Coronary artery (tissue), 2 donors: ENCODE measurements around the gene MYO18B.

Experiments used
- DNase-seq: peaks from one replicate; pipeline ENCODE4 v3.0.0-alpha.2; 2017; ENCODE audit warnings: low spot score
- H3K27ac ChIP-seq, 2 donors: fragments of 200-600 bp; sonication (generic); one replicate each; pipeline ENCODE4 v1.5.1; 2016 to 2019
- H3K4me3 ChIP-seq: fragments of 200-600 bp; sonication (generic); 2 replicates; pipeline ENCODE4 v1.5.1; 2016; ENCODE audit warnings: mild to moderate bottlenecking, moderate library complexity
- TF ChIP-seq, protein P1 (sequence below): fragments of 200-600 bp; sonication (generic); IDR thresholded peaks from one replicate; pipeline ENCODE4 v1.5.1; 2019; ENCODE audit warnings: antibody characterized with exemption

The MYO18B gene

DNA sequence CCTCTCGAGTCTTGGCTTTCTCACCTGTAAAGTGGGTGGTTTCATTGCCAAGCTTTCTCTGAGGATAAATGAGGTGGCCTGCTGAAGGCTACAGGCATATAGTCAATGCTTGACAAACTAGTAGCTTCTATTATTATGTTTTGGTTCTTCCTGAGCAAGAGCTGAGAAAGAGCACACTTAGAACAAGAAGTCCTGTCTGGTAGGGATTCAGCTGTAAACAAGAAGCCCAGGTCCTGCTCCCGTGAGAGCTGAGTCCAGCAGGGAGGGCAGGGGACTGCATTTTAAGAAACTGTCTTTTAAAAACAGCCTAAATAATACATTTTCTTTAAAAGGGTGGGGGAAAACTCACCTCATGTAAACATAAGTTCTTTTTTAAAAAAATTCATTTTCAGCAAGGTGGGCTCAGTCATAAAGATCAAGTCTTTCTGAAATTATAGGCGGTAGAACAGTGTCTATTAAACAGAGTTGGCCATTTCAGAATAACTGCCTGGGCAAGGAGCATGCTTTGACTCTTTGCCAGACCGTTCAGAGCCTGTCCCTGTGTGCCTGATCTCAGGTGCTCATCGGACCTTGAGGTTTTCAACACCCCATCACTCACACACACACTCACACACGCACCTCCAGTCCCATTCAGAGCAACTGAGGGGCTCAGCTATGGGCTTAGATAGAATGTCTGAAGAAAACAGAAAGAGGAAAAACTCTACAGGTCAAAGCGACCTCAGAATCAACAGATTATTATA is 29.2 kb upstream of the MYO18B start:
- Histone ChIP-seq H3K27ac (no peak overlapping the region), H3K4me3 (no peak overlapping the region)
- no peak for DNase-seq
- TF ChIP-seq, protein P1, sequence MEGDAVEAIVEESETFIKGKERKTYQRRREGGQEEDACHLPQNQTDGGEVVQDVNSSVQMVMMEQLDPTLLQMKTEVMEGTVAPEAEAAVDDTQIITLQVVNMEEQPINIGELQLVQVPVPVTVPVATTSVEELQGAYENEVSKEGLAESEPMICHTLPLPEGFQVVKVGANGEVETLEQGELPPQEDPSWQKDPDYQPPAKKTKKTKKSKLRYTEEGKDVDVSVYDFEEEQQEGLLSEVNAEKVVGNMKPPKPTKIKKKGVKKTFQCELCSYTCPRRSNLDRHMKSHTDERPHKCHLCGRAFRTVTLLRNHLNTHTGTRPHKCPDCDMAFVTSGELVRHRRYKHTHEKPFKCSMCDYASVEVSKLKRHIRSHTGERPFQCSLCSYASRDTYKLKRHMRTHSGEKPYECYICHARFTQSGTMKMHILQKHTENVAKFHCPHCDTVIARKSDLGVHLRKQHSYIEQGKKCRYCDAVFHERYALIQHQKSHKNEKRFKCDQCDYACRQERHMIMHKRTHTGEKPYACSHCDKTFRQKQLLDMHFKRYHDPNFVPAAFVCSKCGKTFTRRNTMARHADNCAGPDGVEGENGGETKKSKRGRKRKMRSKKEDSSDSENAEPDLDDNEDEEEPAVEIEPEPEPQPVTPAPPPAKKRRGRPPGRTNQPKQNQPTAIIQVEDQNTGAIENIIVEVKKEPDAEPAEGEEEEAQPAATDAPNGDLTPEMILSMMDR, result no peak

DNA sequence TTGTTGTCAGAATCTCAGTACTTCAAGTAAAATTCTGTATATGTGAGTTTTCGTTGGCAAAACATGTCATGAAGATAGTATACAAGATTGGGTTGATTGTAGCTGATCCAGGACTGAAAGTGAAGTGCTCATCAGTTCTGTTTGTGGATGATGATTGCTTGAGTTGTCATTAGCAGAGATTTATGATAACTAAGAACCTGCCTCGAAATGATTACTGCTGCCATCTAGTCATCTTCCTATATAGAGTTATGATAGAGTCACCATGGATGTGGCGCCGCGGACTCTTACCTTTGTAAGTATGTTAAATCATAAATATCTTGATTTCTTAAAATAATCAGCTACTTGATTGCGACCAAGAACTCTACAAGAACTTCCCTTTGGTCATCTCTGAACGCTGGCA is 27.9 kb upstream of the MYO18B start:
- TF ChIP-seq, protein P1, result no peak
- no peak overlapping the region for H3K27ac ChIP-seq
- H3K4me3 ChIP-seq, result no peak overlapping the region
- DNase-seq, result no peak

DNA sequence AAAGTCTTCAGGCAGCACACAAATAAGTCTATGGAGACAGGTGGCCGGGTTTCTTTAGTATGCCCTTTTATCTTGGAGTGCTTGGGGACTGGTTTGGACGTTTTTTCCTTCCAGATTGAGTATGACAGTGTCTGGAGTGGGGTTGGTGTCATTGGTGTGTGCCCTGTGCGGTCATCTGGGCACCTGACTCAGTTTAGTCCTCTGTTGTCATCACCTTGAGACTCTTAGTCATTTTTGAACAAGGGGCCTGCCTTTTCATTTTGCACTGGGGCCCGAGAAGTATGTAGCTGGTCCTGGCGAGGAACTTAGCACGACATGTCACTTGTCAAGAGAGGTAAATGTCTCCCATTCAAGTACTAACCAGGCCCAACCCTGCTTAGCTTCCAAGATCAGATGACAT is 27.2 kb upstream of the MYO18B start:
- DNase-seq, result no peak
- TF ChIP-seq, protein P1, result no peak
- Histone ChIP-seq H3K4me3 (no peak overlapping the region), H3K27ac (no peak overlapping the region)

- DNase-seq, result no peak
- no peak overlapping the region for H3K27ac ChIP-seq
- no peak overlapping the region for H3K4me3 ChIP-seq
- TF ChIP-seq, protein P1, result no peak
Observed at GRCh38 chr22:25716637-25717036, 25.4 kb upstream of the MYO18B start.

- TF ChIP-seq, protein P1, result no peak
- no peak for DNase-seq
- peak overlapping the region; percentile 1 to 38 for H3K27ac ChIP-seq
Observed at GRCh38 chr22:25718135-25718840, 23.7 kb upstream of the MYO18B start.

DNA sequence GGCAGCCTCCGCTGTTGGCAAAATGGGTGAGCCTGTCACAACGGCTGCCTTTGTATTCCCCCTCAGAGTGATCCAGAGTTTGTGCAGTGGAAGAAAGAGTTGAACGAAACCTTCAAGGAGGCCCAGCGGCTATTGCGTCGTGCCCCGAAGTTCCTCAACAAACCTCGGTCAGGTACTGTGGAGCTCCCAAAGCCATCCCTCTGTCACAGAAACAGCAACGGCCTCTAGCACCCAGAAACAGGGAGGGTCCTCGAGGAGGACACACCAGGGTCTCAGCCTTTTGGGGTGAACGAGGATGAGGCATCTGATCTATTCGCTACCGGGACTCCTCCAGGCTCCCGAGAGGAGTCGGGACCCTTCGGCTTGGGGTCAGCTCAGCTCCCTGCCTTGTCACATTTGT is 19.8 kb upstream of the MYO18B start:
- DNase-seq, result no peak
- H3K27ac ChIP-seq, result no peak overlapping the region
- H3K4me3 ChIP-seq, result no peak overlapping the region
- TF ChIP-seq, protein P1, result no peak

More at GRCh38 chr22:25718135-25718840, 23.7 kb upstream of the MYO18B start:
- H3K4me3 ChIP-seq, result peak overlapping the region; percentile 32

DNA sequence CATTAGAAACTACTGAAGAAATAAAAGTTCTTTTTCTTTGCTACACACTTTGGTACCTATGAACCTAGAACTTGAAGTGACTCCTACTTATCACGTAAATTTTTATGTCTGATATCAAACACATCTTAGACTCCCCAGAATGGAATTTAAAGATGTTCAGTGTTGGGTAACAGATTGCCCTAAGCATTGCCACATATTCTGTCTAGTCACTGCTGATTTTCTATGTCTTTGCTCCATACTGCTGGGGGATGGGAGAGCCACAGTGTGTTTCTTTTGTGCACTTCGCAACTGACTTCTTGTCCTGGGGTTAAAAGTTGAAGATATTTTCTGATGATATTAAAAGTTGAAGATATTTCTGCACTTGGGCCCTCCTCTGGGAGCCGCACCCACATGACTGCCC is 19.4 kb upstream of the MYO18B start:
- no peak for DNase-seq
- TF ChIP-seq, protein P1, result no peak
- no peak overlapping the region for H3K27ac ChIP-seq
- no peak overlapping the region for H3K4me3 ChIP-seq
